ENCODE measurements around the gene HCN2.
"Not testable (repeated sequence)": the region's sequence is repeated elsewhere in the genome, so short reads cannot be mapped to it uniquely, and the experiment has no call there.

The HCN2 gene

GRCh38 chr19:622666-623065 is 33.0 kb downstream of the HCN2 start:
- DNase-seq = no peak

- DNase-seq = no peak
These were observed 33.7 kb downstream of the HCN2 start for GRCh38 chr19:623175-623916.

- DNase-seq = no peak
These were observed 34.3 kb downstream of the HCN2 start for GRCh38 chr19:623974-624373.

- DNase-seq = no peak
These were observed 34.9 kb downstream of the HCN2 start for GRCh38 chr19:624433-625109.

- no peak for DNase-seq
These were observed 35.6 kb downstream of the HCN2 start for GRCh38 chr19:625257-625656.

GRCh38 chr19:626566-626965 is 36.9 kb downstream of the HCN2 start:
- DNase-seq = not testable (repeated sequence)

GRCh38 chr19:628168-628567 is 38.5 kb downstream of the HCN2 start:
- no peak for DNase-seq

GRCh38 chr19:629515-629914 is 39.8 kb downstream of the HCN2 start:
- peak; percentile 61 for DNase-seq

GRCh38 chr19:629961-630714 is 40.5 kb downstream of the HCN2 start:
- no peak for DNase-seq

GRCh38 chr19:632579-633067 is 42.9 kb downstream of the HCN2 start:
- DNase-seq = no peak

GRCh38 chr19:633068-633785 is 43.5 kb downstream of the HCN2 start, which contains the start of gene POLRMT:
TSS of gene POLRMT (minus strand) at chr19:633537. CDS start at chr19:633512, 25 bp downstream.
- DNase-seq = peak; percentile 71

GRCh38 chr19:633786-634639 is 44.3 kb downstream of the HCN2 start:
- no peak for DNase-seq

- no peak for DNase-seq
These were observed 45.4 kb downstream of the HCN2 start for GRCh38 chr19:634975-635652.

- DNase-seq = no peak
These were observed 49.2 kb downstream of the HCN2 start for GRCh38 chr19:638906-639252.

- peak; percentile 35 for DNase-seq
These were observed 49.8 kb downstream of the HCN2 start, which contains the start of gene FGF22 for GRCh38 chr19:639253-640160. TSS of gene FGF22 (plus strand) at chr19:639879. CDS start at chr19:639926, 47 bp downstream.

GRCh38 chr19:640161-640558 is 50.5 kb downstream of the HCN2 start:
- DNase-seq = no peak

- DNase-seq = no peak
These were observed 51.0 kb downstream of the HCN2 start for GRCh38 chr19:640606-641189.

GRCh38 chr19:641702-642101 is 52.0 kb downstream of the HCN2 start:
- DNase-seq = no peak

All from SHP77 treated with DMSO at 0.1 percent for 48 hours (cell line).